Left ventricle myocardium inferior (tissue), 1 donor: ENCODE measurements around the gene LRMDA. TPM values are rescaled to one million over a fixed set of nuclear protein-coding genes. Genes with fewer than 3 reads are reported as not detected.
A peak's percentile ranks its signal among the peaks of the same experiment; 100 is the strongest.
"Not testable (repeated sequence)": the region's sequence is repeated elsewhere in the genome, so short reads cannot be mapped to it uniquely, and the experiment has no call there.

Experiments used
- DNase-seq: peaks from one replicate; pipeline ENCODE4 v3.0.0-alpha.2; 2020
- H3K27ac ChIP-seq: fragments of 200-600 bp; replicated peaks from 2 replicates; pipeline ENCODE4 v1.8.0; 2021
- H3K27me3 ChIP-seq: fragments of 200-600 bp; 2 replicates; pipeline ENCODE4 v1.8.0; 2021; ENCODE audit warnings: low read depth
- H3K36me3 ChIP-seq: fragments of 200-600 bp; 2 replicates; pipeline ENCODE4 v1.8.0; 2021
- H3K4me1 ChIP-seq: fragments of 200-600 bp; 2 replicates; pipeline ENCODE4 v1.8.0; 2021
- H3K4me3 ChIP-seq: fragments of 200-600 bp; 2 replicates; pipeline ENCODE4 v1.8.0; 2021; ENCODE audit warnings: mild to moderate bottlenecking, moderate library complexity
- H3K9me3 ChIP-seq: fragments of 200-600 bp; replicated peaks from 2 replicates; pipeline ENCODE4 v1.8.0; 2021
- CTCF ChIP-seq: fragments of 200-600 bp; IDR thresholded peaks from 2 replicates; pipeline ENCODE4 v1.8.0; 2021; ENCODE audit warnings: antibody characterized with exemption, mild to moderate bottlenecking, borderline replicate concordance
- intact Hi-C: fragments of 100-400 bp; cut with micrococcal nuclease; formaldehyde crosslinking; loops from one replicate; pipeline ENCODE4 v1.11.0; 2022
- total RNA-seq: library from RNA; stranded (reverse); fragmentation: NEBNext Ultra II Directional; extraction: Animal tissue kit (Norgen Biotek cat#: 25700); gene quantifications from one replicate; pipeline ENCODE4 v1.2.1, GENCODE V29; 2021
- donor health status: DM: no; HTN: yes; CAD: no; lungs with severe emphysema.

LRMDA gene
- total RNA-seq, 1 donor from 2014 or later, result 18.7 TPM

- peak overlapping the region; percentile 21 for H3K27ac ChIP-seq
- no peaks in the 10 kb centered on the region for H3K27me3 ChIP-seq
- DNase-seq, result no peak
- H3K4me3 ChIP-seq, result no peak overlapping the region
- H3K36me3 ChIP-seq, result no peaks in the 10 kb centered on the region
- TF ChIP-seq CTCF, result no peak
- intact Hi-C loops, result no loop called here
- H3K9me3 ChIP-seq, result no peaks in the 10 kb centered on the region
- peaks cover 26% of the 10 kb centered on the region for H3K4me1 ChIP-seq
These were observed 186.2 kb downstream of the LRMDA start for GRCh38 chr10:75617485-75618155.

- Histone ChIP-seq H3K4me1 (peaks cover 8% of the 10 kb centered on the region), H3K27me3 (no peaks in the 10 kb centered on the region), H3K27ac (no peak overlapping the region), H3K36me3 (no peaks in the 10 kb centered on the region), H3K9me3 (no peaks in the 10 kb centered on the region), H3K4me3 (no peak overlapping the region)
- intact Hi-C loops, result no loop called here
- TF ChIP-seq CTCF, result no peak
- DNase-seq, result no peak
These were observed 188.2 kb downstream of the LRMDA start for GRCh38 chr10:75619635-75620034.

GRCh38 chr10:75620356-75620755, 188.9 kb downstream of the LRMDA start:
- intact Hi-C loops, result no loop called here
- no peak overlapping the region for H3K27ac ChIP-seq
- no peaks in the 10 kb centered on the region for H3K36me3 ChIP-seq
- no peak for DNase-seq
- peaks cover 8% of the 10 kb centered on the region for H3K4me1 ChIP-seq
- H3K27me3 ChIP-seq, result no peaks in the 10 kb centered on the region
- no peaks in the 10 kb centered on the region for H3K9me3 ChIP-seq
- no peak for TF ChIP-seq CTCF
- H3K4me3 ChIP-seq, result no peak overlapping the region

GRCh38 chr10:75621003-75621402, 189.6 kb downstream of the LRMDA start:
- H3K27ac ChIP-seq, DNase-seq, H3K4me1 ChIP-seq, H3K4me3 ChIP-seq, H3K9me3 ChIP-seq, intact Hi-C loops, H3K27me3 ChIP-seq, H3K36me3 ChIP-seq: not testable (repeated sequence)

- Histone ChIP-seq H3K4me3 (no peak overlapping the region), H3K36me3 (no peaks in the 10 kb centered on the region), H3K4me1 (no peaks in the 10 kb centered on the region), H3K9me3 (no peaks in the 10 kb centered on the region), H3K27ac (no peak overlapping the region), H3K27me3 (no peaks in the 10 kb centered on the region)
- TF ChIP-seq CTCF, result no peak
- intact Hi-C loops, result no loop called here
- no peak for DNase-seq
These were observed 191.1 kb downstream of the LRMDA start for GRCh38 chr10:75622503-75622902.

GRCh38 chr10:75623310-75624093, 192.1 kb downstream of the LRMDA start:
- no peaks in the 10 kb centered on the region for H3K27me3 ChIP-seq
- H3K36me3 ChIP-seq, result no peaks in the 10 kb centered on the region
- H3K27ac ChIP-seq, result no peak overlapping the region
- H3K9me3 ChIP-seq, result no peaks in the 10 kb centered on the region
- H3K4me3 ChIP-seq, result no peak overlapping the region
- no peaks in the 10 kb centered on the region for H3K4me1 ChIP-seq
- DNase-seq, result no peak
- intact Hi-C loops, result no loop called here
- no peak for TF ChIP-seq CTCF
